ENCODE data around the gene FICD.

Gene FICD

GRCh38 chr12:108516511-108517275, 1.6 kb downstream of the FICD start:
- Mint-ChIP-seq H3K27me3 (no peaks in the 10 kb centered on the region), H3K4me1 (ENCODE audit: low read depth) (peaks cover 20% of the 10 kb centered on the region), H3K27ac (no peak overlapping the region), H3K9me3 (no peaks in the 10 kb centered on the region), H3K4me3 (peak overlapping the region; percentile 83), H3K36me3 (ENCODE audit: low read depth) (peaks cover 29% of the 10 kb centered on the region)

GRCh38 chr12:108517288-108518100, 2.4 kb downstream of the FICD start:
- peaks cover 12% of the 10 kb centered on the region for H3K4me1 Mint-ChIP-seq (ENCODE audit: low read depth)
- H3K27me3 Mint-ChIP-seq, result no peaks in the 10 kb centered on the region
- peak overlapping the region; percentile 7 for H3K27ac Mint-ChIP-seq
- H3K9me3 Mint-ChIP-seq, result no peaks in the 10 kb centered on the region
- H3K36me3 Mint-ChIP-seq (ENCODE audit: low read depth), result peaks cover 37% of the 10 kb centered on the region
- no peak overlapping the region for H3K4me3 Mint-ChIP-seq

- Mint-ChIP-seq H3K9me3 (no peaks in the 10 kb centered on the region), H3K27ac (no peak overlapping the region), H3K4me1 (ENCODE audit: low read depth) (peaks cover 12% of the 10 kb centered on the region), H3K27me3 (no peaks in the 10 kb centered on the region), H3K36me3 (ENCODE audit: low read depth) (peaks cover 43% of the 10 kb centered on the region), H3K4me3 (no peak overlapping the region)
These were observed 3.1 kb downstream of the FICD start for GRCh38 chr12:108518101-108518715.

GRCh38 chr12:108518716-108519496, 3.8 kb downstream of the FICD start:
- Mint-ChIP-seq H3K9me3 (no peaks in the 10 kb centered on the region), H3K27ac (no peak overlapping the region), H3K36me3 (ENCODE audit: low read depth) (peaks cover 50% of the 10 kb centered on the region), H3K4me1 (ENCODE audit: low read depth) (peaks cover 12% of the 10 kb centered on the region), H3K27me3 (no peaks in the 10 kb centered on the region), H3K4me3 (no peak overlapping the region)

GRCh38 chr12:108519558-108519957, 4.5 kb downstream of the FICD start:
- Mint-ChIP-seq H3K27ac (no peak overlapping the region), H3K4me3 (no peak overlapping the region), H3K36me3 (ENCODE audit: low read depth) (peaks cover 56% of the 10 kb centered on the region), H3K4me1 (ENCODE audit: low read depth) (peaks cover 12% of the 10 kb centered on the region), H3K27me3 (no peaks in the 10 kb centered on the region), H3K9me3 (no peaks in the 10 kb centered on the region)

GRCh38 chr12:108523365-108523764, 8.3 kb downstream of the FICD start:
- peaks cover 79% of the 10 kb centered on the region for H3K36me3 Mint-ChIP-seq (ENCODE audit: low read depth)
- H3K9me3 Mint-ChIP-seq, result no peaks in the 10 kb centered on the region
- H3K27me3 Mint-ChIP-seq, result no peaks in the 10 kb centered on the region
- H3K27ac Mint-ChIP-seq, result no peak overlapping the region
- no peak overlapping the region for H3K4me3 Mint-ChIP-seq
- H3K4me1 Mint-ChIP-seq (ENCODE audit: low read depth), result peaks cover 7% of the 10 kb centered on the region

- Mint-ChIP-seq H3K27me3 (no peaks in the 10 kb centered on the region), H3K4me3 (no peak overlapping the region), H3K4me1 (ENCODE audit: low read depth) (peaks cover 7% of the 10 kb centered on the region), H3K36me3 (ENCODE audit: low read depth) (peaks cover 88% of the 10 kb centered on the region), H3K9me3 (no peaks in the 10 kb centered on the region), H3K27ac (peak overlapping the region; percentile 8)
These were observed 10.6 kb downstream of the FICD start for GRCh38 chr12:108525681-108526080.

- no peaks in the 10 kb centered on the region for H3K9me3 Mint-ChIP-seq
- H3K27ac Mint-ChIP-seq, result peak overlapping the region; percentile 50
- H3K4me3 Mint-ChIP-seq, result no peak overlapping the region
- H3K27me3 Mint-ChIP-seq, result no peaks in the 10 kb centered on the region
- H3K4me1 Mint-ChIP-seq (ENCODE audit: low read depth), result peaks cover 7% of the 10 kb centered on the region
- H3K36me3 Mint-ChIP-seq (ENCODE audit: low read depth), result peaks cover 91% of the 10 kb centered on the region
These were observed 11.5 kb downstream of the FICD start for GRCh38 chr12:108526482-108527165.

- H3K27me3 Mint-ChIP-seq, result no peaks in the 10 kb centered on the region
- peak overlapping the region; percentile 50 for H3K27ac Mint-ChIP-seq
- no peaks in the 10 kb centered on the region for H3K9me3 Mint-ChIP-seq
- no peak overlapping the region for H3K4me3 Mint-ChIP-seq
- peaks cover 88% of the 10 kb centered on the region for H3K36me3 Mint-ChIP-seq (ENCODE audit: low read depth)
- H3K4me1 Mint-ChIP-seq (ENCODE audit: low read depth), result peaks cover 7% of the 10 kb centered on the region
These were observed 12.1 kb downstream of the FICD start for GRCh38 chr12:108527166-108527496.

GRCh38 chr12:108530161-108530560, 15.1 kb downstream of the FICD start:
- no peaks in the 10 kb centered on the region for H3K9me3 Mint-ChIP-seq
- H3K4me1 Mint-ChIP-seq (ENCODE audit: low read depth), result peaks cover 7% of the 10 kb centered on the region
- H3K4me3 Mint-ChIP-seq, result no peak overlapping the region
- peaks cover 76% of the 10 kb centered on the region for H3K36me3 Mint-ChIP-seq (ENCODE audit: low read depth)
- H3K27me3 Mint-ChIP-seq, result no peaks in the 10 kb centered on the region
- no peak overlapping the region for H3K27ac Mint-ChIP-seq

- no peaks in the 10 kb centered on the region for H3K27me3 Mint-ChIP-seq
- H3K4me3 Mint-ChIP-seq, result no peak overlapping the region
- H3K36me3 Mint-ChIP-seq (ENCODE audit: low read depth), result peaks cover 76% of the 10 kb centered on the region
- H3K9me3 Mint-ChIP-seq, result no peaks in the 10 kb centered on the region
- peaks cover 3% of the 10 kb centered on the region for H3K4me1 Mint-ChIP-seq (ENCODE audit: low read depth)
- H3K27ac Mint-ChIP-seq, result no peak overlapping the region
These were observed 17.1 kb downstream of the FICD start for GRCh38 chr12:108531929-108532848.

- Mint-ChIP-seq H3K36me3 (ENCODE audit: low read depth) (peaks cover 85% of the 10 kb centered on the region), H3K4me3 (no peak overlapping the region), H3K4me1 (ENCODE audit: low read depth) (peaks cover 14% of the 10 kb centered on the region), H3K27me3 (no peaks in the 10 kb centered on the region), H3K9me3 (no peaks in the 10 kb centered on the region), H3K27ac (no peak overlapping the region)
These were observed 23.1 kb downstream of the FICD start for GRCh38 chr12:108538146-108538545.

- Mint-ChIP-seq H3K4me1 (ENCODE audit: low read depth) (peaks cover 14% of the 10 kb centered on the region), H3K27ac (no peak overlapping the region), H3K9me3 (no peaks in the 10 kb centered on the region), H3K27me3 (no peaks in the 10 kb centered on the region), H3K4me3 (no peak overlapping the region), H3K36me3 (ENCODE audit: low read depth) (peaks cover 87% of the 10 kb centered on the region)
These were observed 23.6 kb downstream of the FICD start for GRCh38 chr12:108538616-108539195.
